COLO829 (cell line): ENCODE measurements around the gene IFT43.

ENCODE experiments used
- DNase-seq: peaks from one replicate; pipeline ENCODE4 v3.0.0; 2012; ENCODE audit warnings: low spot score

The IFT43 gene

GRCh38 chr14:76112889-76113624, 127.5 kb downstream of the IFT43 start:
- no peak for DNase-seq

GRCh38 chr14:76113691-76114090, 128.1 kb downstream of the IFT43 start:
- DNase-seq: no peak

GRCh38 chr14:76115010-76115422, 129.5 kb downstream of the IFT43 start:
- DNase-seq: no peak

- no peak for DNase-seq
Measured at GRCh38 chr14:76117789-76118484, 132.4 kb downstream of the IFT43 start.

GRCh38 chr14:76118594-76118993, 133.0 kb downstream of the IFT43 start:
- no peak for DNase-seq

DNA sequence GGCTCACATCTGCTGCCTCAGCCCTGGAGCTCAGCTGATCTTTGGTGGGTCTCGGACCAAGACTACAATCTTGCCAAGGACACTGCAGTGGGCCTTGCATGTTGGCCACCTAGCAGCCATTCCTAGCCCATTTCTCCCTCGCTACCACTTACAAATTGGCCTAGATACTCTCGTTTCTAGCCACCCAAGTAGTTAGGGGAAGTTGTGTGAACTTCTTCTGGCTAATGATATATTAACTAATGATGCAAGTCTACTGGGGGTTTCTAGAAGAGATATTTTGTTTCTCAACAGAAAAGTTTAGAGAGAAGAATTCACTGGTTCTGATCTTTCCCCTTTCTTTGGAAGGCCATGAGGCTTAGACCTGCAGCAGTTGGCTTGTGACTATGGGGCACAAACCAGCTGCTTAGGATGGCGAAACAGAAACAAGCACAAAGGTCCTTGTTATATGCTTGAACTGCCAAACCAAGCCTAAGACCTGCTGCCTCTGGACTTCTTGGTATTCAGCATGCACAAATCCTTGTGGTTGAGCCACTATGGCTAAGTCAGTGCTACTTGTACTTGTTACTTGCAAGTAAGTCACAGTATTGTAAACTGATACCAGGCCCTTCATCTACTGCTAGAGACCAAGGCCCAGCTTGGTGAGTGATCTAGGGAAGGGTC, 135.7 kb downstream of the IFT43 start:
- no peak for DNase-seq

DNA sequence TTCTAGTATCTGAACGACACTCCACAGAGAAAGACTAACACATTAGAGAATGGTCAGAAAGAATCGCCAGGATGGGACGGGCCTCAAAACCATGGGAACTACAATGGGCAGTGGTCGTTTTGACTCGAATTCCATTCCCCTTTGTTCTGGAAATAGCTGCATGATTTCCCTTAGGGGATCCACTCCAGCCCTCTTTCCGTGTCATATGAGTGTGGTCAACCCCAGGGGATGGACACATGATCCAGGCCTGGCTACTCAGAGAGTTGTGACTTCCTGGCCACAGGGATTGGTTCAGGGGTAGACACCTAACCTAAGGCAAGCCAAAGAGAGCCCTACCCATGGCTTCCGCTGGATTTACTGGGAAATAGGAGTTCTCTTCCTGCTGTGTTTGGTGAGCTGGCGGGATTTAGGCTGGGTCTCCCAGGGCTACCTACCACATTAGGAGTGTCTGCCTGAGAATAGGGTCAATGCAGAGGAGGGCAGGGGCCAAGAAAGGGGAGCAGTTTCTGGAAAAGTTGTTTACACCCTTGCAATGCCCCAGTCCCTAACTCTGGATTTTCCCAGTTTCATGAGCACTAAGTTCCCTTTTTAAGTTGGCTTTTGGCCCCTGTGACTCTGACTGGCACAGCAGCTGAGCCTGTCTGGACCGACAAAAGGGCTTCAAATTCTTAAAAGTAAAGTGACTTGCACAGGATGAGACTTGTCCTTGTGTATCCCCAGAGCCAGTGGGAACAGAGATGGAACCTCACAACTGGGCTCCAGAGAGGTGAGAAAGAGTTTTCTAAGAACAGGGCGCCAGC, 138.1 kb downstream of the IFT43 start:
- no peak for DNase-seq

DNA sequence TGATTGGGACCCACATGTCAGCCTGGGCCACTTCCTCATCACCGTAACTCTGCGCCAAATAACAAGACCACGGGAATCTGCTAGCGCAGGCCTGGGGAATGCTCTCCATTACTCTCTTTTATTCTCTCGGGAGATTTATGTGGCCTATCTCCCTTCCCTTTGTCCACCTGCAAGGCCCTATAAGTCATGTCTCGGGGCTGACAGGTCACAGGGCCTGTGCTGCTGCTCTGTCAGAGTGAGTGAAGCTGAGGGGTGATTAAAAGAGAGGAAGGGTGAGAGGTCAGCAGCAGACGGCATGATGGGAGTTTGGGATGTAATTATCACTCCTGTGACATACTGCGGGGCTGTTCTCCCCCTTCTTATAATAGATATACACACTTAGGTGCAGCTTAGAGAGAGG, 139.9 kb downstream of the IFT43 start:
- no peak for DNase-seq

- no peak for DNase-seq
Measured at GRCh38 chr14:76126076-76126475, 140.5 kb downstream of the IFT43 start.

- no peak for DNase-seq
Measured at GRCh38 chr14:76129851-76130576, 144.5 kb downstream of the IFT43 start.

- no peak for DNase-seq
Measured at GRCh38 chr14:76131071-76131965, 145.8 kb downstream of the IFT43 start.

DNA sequence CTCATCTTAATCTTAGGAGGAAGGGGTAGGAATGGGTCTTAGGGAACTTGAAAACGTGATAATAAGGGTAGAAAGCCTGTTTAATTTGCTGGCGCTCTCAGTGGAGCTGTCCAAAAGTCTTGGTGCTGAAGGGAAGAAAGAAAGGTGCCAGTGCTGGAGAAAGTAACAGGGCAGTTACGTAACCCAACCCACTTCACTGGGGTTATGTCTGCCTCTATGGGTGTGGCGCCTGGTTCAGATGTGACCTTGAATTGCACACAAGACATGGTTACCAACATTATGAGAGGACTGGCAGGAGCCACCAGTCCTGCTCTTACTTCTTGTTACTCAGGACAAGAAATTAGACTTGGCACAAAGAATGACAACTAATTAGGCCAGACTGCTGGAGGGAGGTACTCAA, 147.5 kb downstream of the IFT43 start:
- peak; percentile 45 for DNase-seq
